ENCODE results near the gene SPINK7.
"Not testable (repeated sequence)": the region's sequence is repeated elsewhere in the genome, so short reads cannot be mapped to it uniquely, and the experiment has no call there.

The SPINK7 gene

GRCh38 chr5:148312153-148312552 is at the start of gene SPINK7:
SPINK7 (plus strand) TSS chr5:148312423; CDS start chr5:148312484, 61 bp downstream.
- DNase-seq = no peak

- DNase-seq = no peak
Observed at GRCh38 chr5:148267962-148268361, 44.3 kb upstream of the SPINK7 start.

GRCh38 chr5:148268566-148268965 is 43.7 kb upstream of the SPINK7 start, which contains the start of gene SPINK13:
SPINK13 (plus strand) TSS chr5:148268794; CDS start chr5:148270073, 1,279 bp downstream.
- no peak for DNase-seq

- not testable (repeated sequence) for DNase-seq
Observed at GRCh38 chr5:148275129-148275528, 37.1 kb upstream of the SPINK7 start.

GRCh38 chr5:148280893-148281292 is 31.3 kb upstream of the SPINK7 start:
- peak in 1 of 2 experiments; percentile 26 for DNase-seq

GRCh38 chr5:148281336-148281735 is 30.9 kb upstream of the SPINK7 start:
- DNase-seq = not testable (repeated sequence)

GRCh38 chr5:148290271-148291195 is 21.7 kb upstream of the SPINK7 start:
- DNase-seq = peak; percentile 38 to 57

GRCh38 chr5:148297731-148298130 is 14.5 kb upstream of the SPINK7 start:
- no peak for DNase-seq

- no peak for DNase-seq
Observed at GRCh38 chr5:148306446-148306845, 5.8 kb upstream of the SPINK7 start.

GRCh38 chr5:148309019-148309418 is 3.2 kb upstream of the SPINK7 start:
- DNase-seq = no peak

GRCh38 chr5:148309746-148310145 is 2.5 kb upstream of the SPINK7 start:
- no peak for DNase-seq

- DNase-seq = no peak
Observed at GRCh38 chr5:148311484-148311883, 739 bp upstream of the SPINK7 start.

GRCh38 chr5:148314187-148314586 is 2.0 kb downstream of the SPINK7 start:
- peak in 1 of 2 experiments; percentile 30 for DNase-seq

- DNase-seq = no peak
Observed at GRCh38 chr5:148314731-148315130, 2.5 kb downstream of the SPINK7 start.

GRCh38 chr5:148320011-148320963 is 8.1 kb downstream of the SPINK7 start:
- DNase-seq = peak; percentile 23 to 49

GRCh38 chr5:148333262-148333849 is 21.1 kb downstream of the SPINK7 start:
- DNase-seq = peak; percentile 18 to 47

- no peak for DNase-seq
Observed at GRCh38 chr5:148335259-148335658, 23.0 kb downstream of the SPINK7 start, which contains the start of gene SPINK9. SPINK9 (plus strand) TSS chr5:148335559; CDS start chr5:148335614, 55 bp downstream.

- DNase-seq = no peak
Observed at GRCh38 chr5:148336704-148337435, 24.6 kb downstream of the SPINK7 start.

GRCh38 chr5:148342371-148343045 is 30.3 kb downstream of the SPINK7 start:
- DNase-seq = no peak

GRCh38 chr5:148343046-148343407 is 30.8 kb downstream of the SPINK7 start:
- no peak for DNase-seq

All from NCI-H526 (cell line).